AG04449 (cell line): ENCODE measurements around the gene STRIP2.
"Not testable (repeated sequence)": the region's sequence is repeated elsewhere in the genome, so short reads cannot be mapped to it uniquely, and the experiment has no call there.

Source experiments
- CTCF ChIA-PET: fragments of 350-600 bp; formaldehyde crosslinking; extraction: SDS; loops from one replicate; lab custom pipeline; 2021; ENCODE audit warnings: antibody characterized with exemption; lab: Yijun Ruan, JAX
- POLR2A ChIA-PET: fragments of 400-600, 350-600 bp; formaldehyde crosslinking; extraction: SDS; loops from one replicate; lab custom pipeline; 2020; ENCODE audit warnings: antibody characterized with exemption, inconsistent platforms; lab: Yijun Ruan, JAX
- DNase-seq: peaks from one replicate; pipeline ENCODE4 v3.0.0-alpha.2; 2010; ENCODE audit warnings: low read depth, low spot score
- H3K4me3 ChIP-seq: 2 replicates; pipeline ENCODE4 v1.5.1; 2011; ENCODE audit warnings: low read depth, mild to moderate bottlenecking, control low read depth, low read length
- CTCF ChIP-seq: IDR thresholded peaks from one replicate; pipeline ENCODE4 v1.5.1; 2011; ENCODE audit warnings: mild to moderate bottlenecking, moderate library complexity, low read length, control low read depth, inconsistent platforms; ENCODE audit not compliant: insufficient read depth; ENCODE audit errors: missing control alignments

The STRIP2 gene

GRCh38 chr7:129394982-129395914 lies 39.0 kb upstream of the STRIP2 start:
- ChIA-PET CTCF (interaction anchor here (0.8 to 1.3 kb wide), 4 partner anchors 19 to 177 kb away, joined by 3 to 4 read pairs (median 4); no protein-coding TSS in a partner anchor), POLR2A (no interaction called here)
- no peak for DNase-seq
- TF ChIP-seq CTCF: no peak
- no peak overlapping the region for H3K4me3 ChIP-seq

- no peak for DNase-seq
- ChIA-PET CTCF (interaction anchor here (0.7 to 2.6 kb wide), 10 partner anchors 12 to 243 kb away, joined by 3 to 14 read pairs (median 4); no protein-coding TSS in a partner anchor), POLR2A (interaction anchor here (0.6 kb wide), 1 partner anchor 242 kb away, joined by 3 read pairs; no protein-coding TSS in a partner anchor)
- H3K4me3 ChIP-seq: no peak overlapping the region
- TF ChIP-seq CTCF: no peak
Observed at GRCh38 chr7:129401228-129401966, 32.8 kb upstream of the STRIP2 start.

GRCh38 chr7:129401967-129402860 lies 32.0 kb upstream of the STRIP2 start:
- no peak overlapping the region for H3K4me3 ChIP-seq
- ChIA-PET POLR2A (interaction anchor here (0.6 kb wide), 1 partner anchor 243 kb away, joined by 3 read pairs; no protein-coding TSS in a partner anchor), CTCF (interaction anchor here (0.7 to 2.6 kb wide), 8 partner anchors 14 to 242 kb away, joined by 3 to 14 read pairs (median 4); no protein-coding TSS in a partner anchor)
- TF ChIP-seq CTCF: no peak
- no peak for DNase-seq

- ChIA-PET POLR2A (no interaction called here), CTCF (interaction anchor here (0.9 to 1.2 kb wide), 2 partner anchors 38 to 242 kb away, joined by 3 to 5 read pairs; no protein-coding TSS in a partner anchor)
- DNase-seq: no peak
- H3K4me3 ChIP-seq: no peak overlapping the region
- no peak for TF ChIP-seq CTCF
Observed at GRCh38 chr7:129405527-129405926, 28.7 kb upstream of the STRIP2 start.

GRCh38 chr7:129410238-129410637 lies 24.0 kb upstream of the STRIP2 start:
- DNase-seq, H3K4me3 ChIP-seq, POLR2A ChIA-PET: not testable (repeated sequence)
- CTCF ChIA-PET: interaction anchor here (1.4 kb wide), 1 partner anchor 43 kb away, joined by 4 read pairs; no protein-coding TSS in a partner anchor

GRCh38 chr7:129412501-129412900 lies 21.7 kb upstream of the STRIP2 start:
- no peak overlapping the region for H3K4me3 ChIP-seq
- ChIA-PET POLR2A (no interaction called here), CTCF (no interaction called here)
- TF ChIP-seq CTCF: no peak
- DNase-seq: no peak
